Mononuclear cell (primary cell): Measurements from ENCODE around the gene ZCCHC14. TPM values are rescaled to one million over a fixed set of nuclear protein-coding genes. Genes with fewer than 3 reads are reported as not detected.

Experiments used
- H3K27me3 ChIP-seq: 2 replicates; pipeline ENCODE4 v1.6.0; 2011; ENCODE audit warnings: low read length, control low read depth; ENCODE audit not compliant: insufficient read depth
- H3K4me1 ChIP-seq: 2 replicates; pipeline ENCODE4 v1.5.1; 2011; ENCODE audit warnings: mild to moderate bottlenecking, low read length, control low read depth; ENCODE audit not compliant: insufficient read depth
- H3K4me3 ChIP-seq: 2 replicates; pipeline ENCODE4 v1.5.1; 2011; ENCODE audit warnings: mild to moderate bottlenecking, low read length, moderate library complexity
- H3K9me3 ChIP-seq: 2 replicates; pipeline ENCODE4 v1.5.1; 2011; ENCODE audit warnings: low read depth, mild to moderate bottlenecking, control low read depth, low read length
- total RNA-seq: library from RNA; depleted of rRNA; stranded (reverse); fragments of >200 nt; gene quantifications from one replicate; pipeline ENCODE4 v1.2.3, GENCODE V29; 2012

ZCCHC14 gene
- total RNA-seq, 1 donor: 6.0 TPM

DNA sequence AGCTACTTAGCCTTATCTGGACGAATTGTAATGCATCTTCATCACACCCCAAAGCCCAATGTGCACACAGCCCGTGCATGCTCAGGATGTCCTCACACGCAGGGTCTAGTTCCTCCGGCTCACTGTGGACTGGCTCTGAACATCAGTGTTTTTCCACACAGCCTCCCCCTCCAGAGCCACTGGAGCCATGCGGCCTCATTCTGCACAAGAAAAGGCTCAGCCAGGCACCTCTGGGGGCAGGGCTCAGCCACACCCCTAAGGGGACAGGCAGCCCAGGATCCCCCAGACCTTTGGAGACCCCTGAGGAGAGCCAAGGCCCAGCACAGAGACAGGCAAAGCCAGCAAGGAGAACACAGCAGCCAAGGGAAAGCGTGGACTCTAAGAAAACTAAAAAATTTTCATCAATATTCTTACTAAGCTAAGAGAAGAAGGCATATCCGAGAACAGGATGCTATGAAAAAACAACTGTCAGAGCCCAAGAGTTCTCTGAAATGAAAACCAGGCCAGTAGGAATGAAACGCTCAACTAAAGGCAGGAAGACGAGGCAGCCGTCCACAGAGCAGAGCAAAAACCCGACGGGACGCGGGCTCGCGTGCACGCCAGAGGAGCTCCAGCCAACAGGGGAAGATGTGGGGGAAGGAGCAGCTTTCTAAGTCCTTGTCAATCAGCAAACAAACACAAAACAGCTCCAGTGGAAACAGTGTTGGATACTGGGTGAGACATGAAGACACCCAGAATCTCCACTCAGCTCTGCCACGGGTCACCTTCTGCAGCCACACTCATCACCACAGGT is 66.2 kb downstream of the ZCCHC14 start:
- H3K9me3 ChIP-seq: no peaks in the 10 kb centered on the region
- H3K4me3 ChIP-seq: no peak overlapping the region
- no peaks in the 10 kb centered on the region for H3K27me3 ChIP-seq
- no peaks in the 10 kb centered on the region for H3K4me1 ChIP-seq

DNA sequence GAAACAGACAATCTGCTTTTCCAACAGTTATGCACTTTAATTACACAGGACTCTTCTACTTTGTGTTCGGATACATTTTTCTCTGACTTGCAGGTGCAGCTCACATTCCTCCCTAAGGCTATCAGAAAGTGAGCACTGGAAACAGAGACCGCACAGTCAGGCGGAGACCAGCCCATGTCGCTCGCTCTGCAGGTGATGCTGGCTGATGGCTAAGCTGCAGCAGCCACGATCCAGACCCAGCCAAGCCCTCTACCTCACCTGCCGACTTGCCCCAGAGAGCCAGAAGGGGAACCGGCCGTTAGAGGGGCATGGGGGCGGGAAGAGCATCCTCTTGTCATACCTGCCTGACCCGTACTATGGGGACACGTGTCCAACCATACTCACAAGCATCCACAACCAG is 66.9 kb downstream of the ZCCHC14 start:
- H3K9me3 ChIP-seq: no peaks in the 10 kb centered on the region
- H3K4me3 ChIP-seq: no peak overlapping the region
- no peaks in the 10 kb centered on the region for H3K4me1 ChIP-seq
- H3K27me3 ChIP-seq: no peaks in the 10 kb centered on the region

DNA sequence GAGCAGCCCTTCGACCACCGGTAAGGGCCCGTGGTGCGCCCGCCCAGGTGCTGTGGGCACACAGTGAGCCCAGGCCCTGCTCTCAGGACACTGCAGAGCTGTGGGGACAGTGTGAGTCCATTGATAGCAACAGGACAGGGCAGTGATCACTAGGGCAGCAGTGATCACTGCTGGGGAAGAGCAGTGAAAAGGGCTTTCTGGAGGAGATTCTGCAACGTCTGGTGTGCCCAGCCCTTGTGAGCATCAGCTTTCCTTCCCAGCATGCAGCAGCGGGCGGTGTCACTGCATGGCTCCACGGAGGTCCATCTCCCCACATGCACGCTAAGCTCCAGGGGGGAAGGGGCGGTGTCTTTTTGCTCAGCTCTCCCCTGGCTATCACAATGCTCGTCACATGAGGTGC is 68.6 kb downstream of the ZCCHC14 start:
- H3K4me3 ChIP-seq: no peak overlapping the region
- no peaks in the 10 kb centered on the region for H3K27me3 ChIP-seq
- no peaks in the 10 kb centered on the region for H3K9me3 ChIP-seq
- H3K4me1 ChIP-seq: no peaks in the 10 kb centered on the region

DNA sequence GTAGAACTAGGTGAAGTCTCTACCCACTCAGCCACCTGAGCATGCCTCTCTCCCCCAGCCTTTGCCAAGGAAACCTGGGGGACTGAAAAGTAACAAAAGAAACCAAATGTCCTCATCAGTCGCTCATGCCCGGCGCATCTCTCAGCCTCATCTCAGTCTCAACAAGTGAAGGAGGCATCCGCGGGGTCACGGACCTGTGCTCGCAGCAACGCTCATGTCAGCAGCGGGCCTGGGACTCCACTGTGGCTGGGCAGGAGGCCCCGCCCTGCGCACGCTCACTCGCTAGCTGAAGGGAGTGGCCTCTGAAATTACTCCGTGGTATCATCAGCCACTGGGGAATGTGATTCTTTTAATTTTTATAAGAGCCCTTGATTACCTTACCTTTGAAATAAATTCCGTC is 69.4 kb downstream of the ZCCHC14 start:
- Histone ChIP-seq H3K27me3 (no peaks in the 10 kb centered on the region), H3K9me3 (no peaks in the 10 kb centered on the region), H3K4me1 (no peaks in the 10 kb centered on the region), H3K4me3 (no peak overlapping the region)

DNA sequence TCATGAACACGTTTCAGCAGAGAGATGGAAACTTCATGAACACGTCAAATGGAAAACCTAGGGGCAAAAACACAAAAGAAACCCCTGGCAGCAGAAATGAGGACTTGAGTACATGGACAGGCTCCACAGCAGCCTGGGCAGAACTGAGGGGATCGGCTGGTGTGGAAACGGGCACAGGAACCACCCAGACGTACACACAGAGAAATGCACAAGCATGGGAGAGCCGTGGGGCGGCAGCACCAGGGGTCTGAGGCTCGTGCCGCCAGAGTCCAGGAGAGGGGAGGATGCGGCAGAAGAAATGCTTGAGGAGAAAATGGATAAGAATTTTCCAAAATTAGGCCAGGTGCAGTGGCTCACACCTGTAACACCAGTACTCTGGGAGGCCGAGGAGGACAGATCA is 70.7 kb downstream of the ZCCHC14 start:
- H3K9me3 ChIP-seq: no peaks in the 10 kb centered on the region
- H3K4me1 ChIP-seq: no peaks in the 10 kb centered on the region
- no peaks in the 10 kb centered on the region for H3K27me3 ChIP-seq
- H3K4me3 ChIP-seq: no peak overlapping the region

DNA sequence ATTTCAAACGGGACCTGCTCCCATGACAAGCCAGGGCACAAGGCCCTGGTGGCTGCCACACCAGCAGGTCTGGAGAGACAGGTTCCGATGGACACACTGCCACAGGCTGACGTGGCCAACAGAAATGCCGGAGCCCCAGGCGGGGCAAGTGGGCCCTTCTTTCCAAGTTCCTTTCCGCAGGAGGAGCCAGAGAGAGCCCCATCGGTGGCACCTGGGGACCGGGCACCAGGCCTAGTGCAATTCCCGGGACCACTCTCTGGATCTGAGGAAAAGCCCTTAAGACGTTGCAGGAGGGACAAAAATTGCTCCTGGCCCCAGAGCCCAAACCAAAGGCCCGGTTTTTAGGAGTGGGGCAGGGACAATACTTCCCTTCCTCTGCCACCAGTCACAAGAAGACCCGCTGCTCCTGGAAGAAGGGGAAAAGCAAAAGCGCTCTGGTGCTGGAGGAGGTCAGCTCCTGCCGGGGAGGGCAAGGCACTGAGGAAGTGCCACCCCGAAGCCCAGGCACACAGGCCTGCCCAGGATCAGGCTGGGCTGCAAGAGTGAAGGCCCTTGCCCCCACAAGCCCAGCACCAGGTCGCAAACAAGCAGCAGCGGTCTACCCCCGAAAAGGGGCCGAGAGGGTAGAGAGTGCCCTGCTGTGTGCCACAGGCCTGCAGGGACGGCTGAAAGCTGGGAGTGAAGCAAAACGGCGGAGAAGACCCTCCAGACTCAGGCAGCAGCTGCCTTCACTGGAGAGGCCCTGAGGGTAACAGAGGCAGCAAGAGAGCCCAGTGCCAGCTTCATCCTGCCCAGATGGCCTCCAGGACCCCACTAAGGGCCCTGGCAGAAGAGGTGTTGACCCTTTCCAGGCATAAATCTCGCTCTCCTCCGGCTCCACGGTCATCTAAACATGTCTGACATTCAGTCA is 71.6 kb downstream of the ZCCHC14 start:
- H3K9me3 ChIP-seq: no peaks in the 10 kb centered on the region
- no peaks in the 10 kb centered on the region for H3K27me3 ChIP-seq
- H3K4me3 ChIP-seq: no peak overlapping the region
- no peaks in the 10 kb centered on the region for H3K4me1 ChIP-seq

DNA sequence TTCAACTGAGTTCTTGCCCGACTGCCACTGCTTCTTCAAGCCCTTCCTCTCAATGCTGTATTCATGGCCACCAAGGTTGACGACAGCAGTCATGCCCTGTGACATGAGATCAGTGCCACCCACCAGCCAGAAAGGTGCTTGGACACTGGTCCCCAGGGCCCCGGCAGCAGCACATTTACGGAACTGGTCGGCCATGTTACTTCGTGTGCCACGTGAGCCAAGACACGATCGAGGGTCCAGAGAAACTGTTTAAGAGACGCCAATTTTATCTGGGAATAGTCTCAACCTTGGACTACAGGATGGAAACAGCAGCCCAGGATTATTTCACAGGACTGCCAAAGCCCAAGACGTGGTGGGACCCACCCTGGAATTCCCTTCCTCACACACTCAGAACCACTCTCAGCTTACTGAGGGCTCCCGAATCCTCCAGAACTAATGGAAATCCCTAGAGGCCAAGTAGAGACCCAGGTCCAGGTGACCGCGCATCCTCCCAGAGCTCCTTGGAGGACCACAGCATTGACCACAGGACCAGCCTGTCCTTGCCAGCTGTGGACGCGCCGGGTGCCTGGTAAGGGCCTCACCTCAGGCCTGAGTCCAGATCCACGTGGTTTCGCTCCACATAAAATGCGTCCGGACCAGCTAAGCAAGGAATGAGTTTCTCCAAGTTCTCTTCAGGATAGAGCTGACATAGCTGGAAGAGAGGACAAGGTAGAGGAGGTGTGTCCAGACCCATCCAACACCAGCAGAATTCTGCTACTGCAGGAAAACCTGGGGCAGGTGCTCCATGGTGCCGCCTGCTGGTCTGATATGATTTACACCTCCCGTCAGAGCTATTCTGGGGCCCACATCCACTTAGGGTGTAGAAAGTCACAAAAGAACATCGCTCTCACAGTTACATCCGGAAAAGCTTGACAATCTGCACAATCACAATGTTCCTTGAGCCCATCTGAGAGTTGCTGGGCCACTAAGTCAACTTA is 72.5 kb downstream of the ZCCHC14 start:
- Histone ChIP-seq H3K9me3 (no peaks in the 10 kb centered on the region), H3K4me3 (no peak overlapping the region), H3K27me3 (no peaks in the 10 kb centered on the region), H3K4me1 (no peaks in the 10 kb centered on the region)

DNA sequence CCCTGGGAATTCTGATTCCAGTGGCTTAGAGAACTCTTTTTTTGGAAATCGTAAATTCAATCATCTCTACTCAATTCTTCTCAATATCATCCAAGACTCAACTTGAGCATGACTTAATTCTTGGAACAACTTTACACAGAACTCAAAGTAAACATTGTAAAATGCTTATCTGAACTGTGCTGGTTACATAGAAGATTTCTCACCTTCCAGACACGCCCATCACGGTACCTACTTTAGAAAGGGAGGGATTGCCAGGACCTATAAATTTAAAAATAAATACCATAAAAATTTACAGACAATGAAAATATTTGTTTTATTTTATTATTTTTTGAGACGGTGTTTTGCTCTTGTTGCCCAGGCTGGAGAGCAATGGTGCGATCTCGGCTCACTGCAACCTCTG is 74.2 kb downstream of the ZCCHC14 start:
- no peaks in the 10 kb centered on the region for H3K4me1 ChIP-seq
- no peaks in the 10 kb centered on the region for H3K9me3 ChIP-seq
- H3K27me3 ChIP-seq: no peaks in the 10 kb centered on the region
- H3K4me3 ChIP-seq: no peak overlapping the region

DNA sequence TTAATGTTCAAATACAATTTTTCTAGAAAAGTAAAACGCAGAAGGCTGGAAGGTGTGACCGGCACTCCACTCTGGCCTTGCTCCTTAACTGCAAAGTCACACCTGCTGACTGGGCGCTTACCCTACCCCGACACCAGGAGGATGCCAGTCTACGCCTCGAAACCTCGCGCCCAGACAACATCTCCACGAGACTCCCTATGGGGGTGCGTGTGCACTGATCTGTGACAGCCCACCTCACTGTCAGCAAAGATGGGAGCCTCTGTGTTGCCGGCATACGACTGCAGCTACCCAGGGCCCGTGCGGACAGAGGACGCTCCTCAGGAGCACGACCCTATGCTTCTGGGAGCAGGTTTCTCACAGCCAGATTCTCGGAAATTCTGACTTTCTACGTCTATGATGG is 74.6 kb downstream of the ZCCHC14 start:
- H3K4me3 ChIP-seq: no peak overlapping the region
- no peaks in the 10 kb centered on the region for H3K4me1 ChIP-seq
- H3K27me3 ChIP-seq: no peaks in the 10 kb centered on the region
- H3K9me3 ChIP-seq: no peaks in the 10 kb centered on the region

DNA sequence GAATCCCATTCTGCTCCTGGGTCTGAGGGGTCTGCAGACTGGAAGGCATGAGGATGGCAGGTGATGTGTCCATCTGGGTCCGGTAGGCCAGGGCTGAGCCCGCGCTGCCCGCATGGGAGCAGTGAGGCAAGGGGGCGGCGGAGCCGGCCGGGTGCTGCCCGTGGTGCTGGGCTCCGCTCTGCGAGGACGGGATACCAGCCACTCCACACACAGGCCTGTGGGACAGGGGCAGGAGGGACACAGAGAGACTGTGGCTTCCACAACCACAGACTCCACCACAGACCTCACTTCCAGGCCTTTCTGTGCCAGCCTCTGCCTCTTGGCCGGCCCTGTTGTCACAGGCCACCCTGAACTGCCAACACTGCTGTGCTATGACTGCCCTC is 75.3 kb downstream of the ZCCHC14 start:
- H3K9me3 ChIP-seq: no peaks in the 10 kb centered on the region
- H3K27me3 ChIP-seq: no peaks in the 10 kb centered on the region
- no peak overlapping the region for H3K4me3 ChIP-seq
- H3K4me1 ChIP-seq: no peaks in the 10 kb centered on the region

DNA sequence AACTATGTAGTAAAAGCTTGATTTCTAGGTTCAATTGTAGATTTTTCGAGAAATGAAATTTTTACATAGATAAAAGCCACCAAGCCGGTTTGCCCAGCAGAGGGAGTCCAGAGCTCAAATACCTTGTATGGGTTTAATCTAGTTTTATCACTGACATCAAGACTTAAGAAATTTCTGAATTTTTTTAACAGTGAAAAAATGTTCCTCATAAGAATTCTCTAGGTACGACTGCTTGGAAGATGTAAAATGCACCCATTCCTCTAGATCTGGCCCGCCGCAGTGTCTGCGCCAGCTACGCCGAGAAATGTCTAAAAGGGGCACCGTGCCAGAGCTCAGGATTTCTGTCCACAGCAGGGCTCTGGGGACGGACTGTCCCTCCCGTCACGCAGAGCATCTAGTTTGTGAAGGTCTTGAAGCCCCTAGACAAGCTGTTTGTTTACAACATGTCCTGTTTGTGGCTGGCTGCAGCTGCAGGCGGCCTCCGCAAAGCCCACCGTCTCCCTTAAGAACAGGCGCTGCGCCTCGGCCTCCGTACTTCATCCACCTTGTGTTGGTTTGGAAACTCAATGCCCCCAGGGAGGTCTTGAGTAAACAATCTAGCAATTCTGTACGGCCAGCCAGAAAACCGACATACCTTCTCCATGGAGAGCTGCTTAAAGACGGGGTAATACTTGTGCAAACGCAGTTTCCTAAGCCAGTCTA is 75.8 kb downstream of the ZCCHC14 start:
- no peaks in the 10 kb centered on the region for H3K4me1 ChIP-seq
- H3K27me3 ChIP-seq: no peaks in the 10 kb centered on the region
- H3K9me3 ChIP-seq: no peaks in the 10 kb centered on the region
- no peak overlapping the region for H3K4me3 ChIP-seq

DNA sequence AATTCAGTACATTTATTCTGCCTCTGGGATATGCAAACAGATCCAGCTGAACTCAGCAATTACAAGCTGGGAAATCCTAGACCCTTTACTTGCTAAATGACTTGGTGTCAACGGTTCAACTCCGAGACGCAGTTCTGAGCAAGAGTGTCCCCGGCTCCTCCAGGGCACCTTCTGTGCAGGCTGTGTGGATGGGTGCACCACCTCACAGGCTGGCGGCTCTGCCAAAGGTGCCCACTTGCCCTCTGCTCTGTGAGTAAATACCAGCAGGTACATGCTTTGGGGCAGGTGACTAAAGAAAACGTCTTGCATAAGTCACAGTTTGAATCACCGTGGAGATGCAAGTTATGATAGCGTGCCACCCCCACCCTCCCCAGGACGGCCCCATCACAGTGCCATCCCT is 77.4 kb downstream of the ZCCHC14 start:
- H3K27me3 ChIP-seq: no peaks in the 10 kb centered on the region

DNA sequence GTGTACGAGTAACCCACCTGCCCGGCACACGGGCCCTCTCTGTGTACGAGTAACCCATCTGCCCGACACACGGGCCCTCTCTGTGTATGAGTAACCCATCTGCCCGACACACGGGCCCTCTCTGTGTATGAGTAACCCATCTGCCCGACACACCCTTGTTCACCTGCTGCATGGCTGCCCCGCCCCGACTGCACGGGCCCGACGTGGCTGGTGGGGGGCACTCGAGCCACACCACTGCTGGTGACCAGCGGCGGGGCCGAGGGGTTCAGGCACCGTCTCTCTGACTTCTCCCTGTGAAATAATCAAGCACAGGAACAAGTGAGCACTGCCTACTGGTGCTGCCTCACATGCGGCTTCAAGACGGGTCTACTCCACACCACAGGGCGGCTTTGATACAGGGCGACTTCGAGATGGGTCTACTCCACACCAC is 78.6 kb downstream of the ZCCHC14 start:
- no peak overlapping the region for H3K4me3 ChIP-seq
- H3K27me3 ChIP-seq: no peaks in the 10 kb centered on the region
- no peaks in the 10 kb centered on the region for H3K9me3 ChIP-seq
- H3K4me1 ChIP-seq: no peaks in the 10 kb centered on the region

More for the DNA sequence above, 77.4 kb downstream of the ZCCHC14 start:
- no peaks in the 10 kb centered on the region for H3K4me1 ChIP-seq
- no peaks in the 10 kb centered on the region for H3K9me3 ChIP-seq
- no peak overlapping the region for H3K4me3 ChIP-seq

DNA sequence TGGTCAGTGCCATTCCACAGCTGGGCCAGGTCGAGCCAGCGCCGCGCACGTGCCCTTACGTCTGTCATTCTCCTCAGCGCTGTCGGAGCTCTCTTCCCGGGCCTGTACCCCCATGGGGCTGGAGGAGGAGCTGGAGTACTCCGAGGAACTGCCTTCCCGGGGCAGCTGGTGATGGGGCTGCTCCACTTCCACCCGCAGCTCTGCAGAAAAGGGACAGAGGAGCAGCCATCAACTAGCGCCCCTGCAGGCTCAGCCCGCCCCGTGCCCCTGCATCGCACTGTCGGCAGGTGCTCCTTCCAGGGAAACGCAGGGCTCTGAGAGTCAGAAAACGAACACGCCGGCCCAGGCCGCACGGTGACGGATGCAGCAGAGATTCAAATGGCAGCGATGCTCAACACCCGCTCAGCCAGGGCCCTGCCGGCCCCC is 79.8 kb downstream of the ZCCHC14 start:
- no peaks in the 10 kb centered on the region for H3K9me3 ChIP-seq
- H3K27me3 ChIP-seq: no peaks in the 10 kb centered on the region
- no peak overlapping the region for H3K4me3 ChIP-seq
- no peaks in the 10 kb centered on the region for H3K4me1 ChIP-seq
